DND-41 (cell line): Measurements from ENCODE around the gene GDAP2.

Source experiments
- ATAC-seq: fragments of 200-7000 bp; cut with Tn5 transposase; 3 replicates; pipeline ENCODE4 v1.9.1; 2021; ENCODE audit warnings: low read depth; ENCODE audit not compliant: insufficient read depth
- DNase-seq: peaks from one replicate; pipeline ENCODE4 v3.0.0-alpha.2; 2020
- H2AFZ ChIP-seq: 2 replicates; pipeline ENCODE4 v1.6.0; 2012; ENCODE audit warnings: low read depth, low read length
- H3K27ac ChIP-seq: 2 replicates; pipeline ENCODE4 v1.5.1; 2012; ENCODE audit warnings: low read length, inconsistent platforms
- H3K27me3 ChIP-seq: fragments of 200-600 bp; sonication (generic); 2 replicates; pipeline ENCODE4 v1.6.0; 2012; ENCODE audit warnings: low read length, mild to moderate bottlenecking, inconsistent platforms; ENCODE audit not compliant: insufficient read depth, poor library complexity
- H3K36me3 ChIP-seq: 2 replicates; pipeline ENCODE4 v1.5.1; 2012; ENCODE audit warnings: low read length, inconsistent platforms; ENCODE audit not compliant: insufficient read depth
- H3K4me1 ChIP-seq: 2 replicates; pipeline ENCODE4 v1.5.1; 2012; ENCODE audit warnings: mild to moderate bottlenecking, low read length; ENCODE audit not compliant: insufficient read depth
- H3K4me2 ChIP-seq: 2 replicates; pipeline ENCODE4 v1.6.0; 2012; ENCODE audit warnings: mild to moderate bottlenecking, moderate library complexity, low read length, inconsistent platforms; ENCODE audit not compliant: insufficient read depth
- H3K4me3 ChIP-seq, 2 experiments: fragments of 200-600 bp in 1 of 2; shearing (Covaris generic) in 1 of 2; 2 replicates each; pipeline ENCODE4 v1.5.1; 2012 to 2016; ENCODE audit warnings: inconsistent platforms in 2 of 2, low read length in 2 of 2, mild to moderate bottlenecking in 2 of 2, low read depth in 1 of 2, moderate library complexity in 1 of 2
- H3K79me2 ChIP-seq: 2 replicates; pipeline ENCODE4 v1.6.0; 2012; ENCODE audit warnings: low read length, inconsistent platforms; ENCODE audit not compliant: insufficient read depth
- H3K9ac ChIP-seq: 2 replicates; pipeline ENCODE4 v1.6.0; 2012; ENCODE audit warnings: low read depth, mild to moderate bottlenecking, inconsistent platforms, low read length, moderate library complexity
- H3K9me3 ChIP-seq: 2 replicates; pipeline ENCODE4 v1.5.1; 2012; ENCODE audit warnings: low read length, moderate library complexity, mild to moderate bottlenecking, inconsistent platforms; ENCODE audit not compliant: insufficient read depth, severe bottlenecking
- H4K20me1 ChIP-seq: 2 replicates; pipeline ENCODE4 v1.6.0; 2012; ENCODE audit warnings: low read length; ENCODE audit not compliant: insufficient read depth
- EZH2 ChIP-seq: IDR thresholded peaks from 3 replicates; pipeline ENCODE4 v1.6.1; 2012; ENCODE audit warnings: borderline replicate concordance, low read depth, mild to moderate bottlenecking, moderate library complexity, low read length, inconsistent platforms; ENCODE audit not compliant: severe bottlenecking
- TF ChIP-seq, protein P1 (sequence below): IDR thresholded peaks from 2 replicates; pipeline ENCODE4 v1.5.1; 2012; ENCODE audit warnings: borderline replicate concordance, low read length, moderate library complexity, mild to moderate bottlenecking; ENCODE audit not compliant: poor library complexity, severe bottlenecking; ENCODE audit errors: extremely low read depth

Gene GDAP2

DNA sequence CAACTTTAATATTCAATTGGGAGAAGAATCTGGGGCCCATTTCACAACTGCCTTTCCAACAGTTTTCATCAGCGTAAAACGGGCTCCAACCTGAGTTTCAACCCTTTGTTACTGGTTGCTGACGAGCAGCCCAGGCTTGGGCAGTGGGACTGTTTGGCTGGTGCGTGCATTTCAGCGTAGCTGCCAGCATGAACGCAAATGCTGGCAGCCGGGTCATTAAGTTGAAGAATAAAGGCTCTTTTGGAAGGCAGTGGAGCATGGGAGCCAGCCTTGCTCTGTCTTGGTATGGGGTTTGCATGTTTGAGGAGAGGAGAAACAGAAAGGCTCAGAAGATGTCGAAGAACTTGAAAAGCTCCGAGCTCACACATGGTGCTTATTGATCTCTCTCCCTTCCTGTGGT lies 40.8 kb upstream of the GDAP2 start:
- Histone ChIP-seq H3K9me3 (no peaks in the 10 kb centered on the region), H2AFZ (no peak overlapping the region), H3K27ac (no peak overlapping the region), H3K4me1 (no peaks in the 10 kb centered on the region), H3K4me3 (no peak overlapping the region), H4K20me1 (no peaks in the 10 kb centered on the region; the same call in 1 of the 2 replicates), H3K4me2 (no peak overlapping the region), H3K27me3 (peaks cover 13% of the 10 kb centered on the region), H3K9ac (no peak overlapping the region), H3K79me2 (no peaks in the 10 kb centered on the region), H3K36me3 (no peaks in the 10 kb centered on the region)
- DNase-seq = no peak
- ATAC-seq = no peak
- TF ChIP-seq, protein P1, sequence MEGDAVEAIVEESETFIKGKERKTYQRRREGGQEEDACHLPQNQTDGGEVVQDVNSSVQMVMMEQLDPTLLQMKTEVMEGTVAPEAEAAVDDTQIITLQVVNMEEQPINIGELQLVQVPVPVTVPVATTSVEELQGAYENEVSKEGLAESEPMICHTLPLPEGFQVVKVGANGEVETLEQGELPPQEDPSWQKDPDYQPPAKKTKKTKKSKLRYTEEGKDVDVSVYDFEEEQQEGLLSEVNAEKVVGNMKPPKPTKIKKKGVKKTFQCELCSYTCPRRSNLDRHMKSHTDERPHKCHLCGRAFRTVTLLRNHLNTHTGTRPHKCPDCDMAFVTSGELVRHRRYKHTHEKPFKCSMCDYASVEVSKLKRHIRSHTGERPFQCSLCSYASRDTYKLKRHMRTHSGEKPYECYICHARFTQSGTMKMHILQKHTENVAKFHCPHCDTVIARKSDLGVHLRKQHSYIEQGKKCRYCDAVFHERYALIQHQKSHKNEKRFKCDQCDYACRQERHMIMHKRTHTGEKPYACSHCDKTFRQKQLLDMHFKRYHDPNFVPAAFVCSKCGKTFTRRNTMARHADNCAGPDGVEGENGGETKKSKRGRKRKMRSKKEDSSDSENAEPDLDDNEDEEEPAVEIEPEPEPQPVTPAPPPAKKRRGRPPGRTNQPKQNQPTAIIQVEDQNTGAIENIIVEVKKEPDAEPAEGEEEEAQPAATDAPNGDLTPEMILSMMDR = no peak
- TF ChIP-seq EZH2 = no peak

DNA sequence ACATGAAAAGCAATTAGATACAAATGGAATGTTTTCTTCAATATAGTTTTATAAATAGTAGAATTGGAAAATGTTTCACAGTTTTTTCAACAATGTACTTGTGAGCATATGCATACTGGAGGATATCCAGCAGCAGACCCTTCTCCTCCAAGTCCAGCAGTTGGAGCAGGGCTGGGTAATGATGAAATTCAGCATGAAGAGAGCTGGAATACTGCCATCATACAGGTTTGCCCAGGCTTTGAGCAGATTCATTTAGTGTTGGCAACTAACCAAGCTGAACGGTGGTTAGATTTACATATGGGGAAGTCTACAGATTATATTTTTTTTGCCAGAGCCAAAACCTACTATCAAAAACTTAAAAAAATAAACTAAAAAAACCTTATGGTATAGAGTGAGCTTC lies 38.5 kb upstream of the GDAP2 start:
- no peak overlapping the region for H3K27ac ChIP-seq
- no peaks in the 10 kb centered on the region for H4K20me1 ChIP-seq
- H3K27me3 ChIP-seq = peaks cover 2% of the 10 kb centered on the region
- no peak overlapping the region for H3K9ac ChIP-seq
- H3K4me3 ChIP-seq = no peak overlapping the region
- TF ChIP-seq, protein P1 = no peak
- DNase-seq (no peak), ATAC-seq (no peak)
- H2AFZ ChIP-seq = no peak overlapping the region
- no peaks in the 10 kb centered on the region; the same call in 1 of the 2 replicates for H3K36me3 ChIP-seq
- no peaks in the 10 kb centered on the region for H3K4me1 ChIP-seq
- H3K4me2 ChIP-seq = no peak overlapping the region
- H3K79me2 ChIP-seq = no peaks in the 10 kb centered on the region
- no peaks in the 10 kb centered on the region for H3K9me3 ChIP-seq

DNA sequence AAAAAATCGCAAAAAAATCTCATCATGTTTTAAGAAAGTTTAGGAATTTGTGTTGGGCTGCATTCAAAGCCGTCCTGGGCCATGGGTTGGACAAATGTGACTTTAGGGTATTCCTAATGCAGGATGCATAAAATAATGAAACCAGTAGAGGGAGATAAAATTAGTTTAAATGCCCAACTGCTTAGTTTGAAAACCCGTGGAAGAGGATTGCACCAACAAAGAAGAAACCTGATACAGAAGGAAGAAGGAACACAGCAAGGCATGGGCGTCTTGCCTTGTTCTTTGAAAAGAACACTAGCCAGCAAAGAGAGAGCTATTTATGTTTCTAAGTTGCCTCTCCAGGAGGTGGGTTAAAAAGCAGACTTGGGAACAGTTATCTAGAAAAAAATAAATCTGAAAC lies 38.1 kb upstream of the GDAP2 start:
- no peaks in the 10 kb centered on the region for H3K79me2 ChIP-seq
- H3K9me3 ChIP-seq = no peaks in the 10 kb centered on the region
- no peak for DNase-seq
- H3K4me2 ChIP-seq = no peak overlapping the region
- no peaks in the 10 kb centered on the region for H3K4me1 ChIP-seq
- no peaks in the 10 kb centered on the region; the same call in 1 of the 2 replicates for H3K36me3 ChIP-seq
- no peak overlapping the region for H3K9ac ChIP-seq
- ATAC-seq = peak; percentile 55; the same call in 1 of the 3 replicates
- no peaks in the 10 kb centered on the region for H3K27me3 ChIP-seq
- no peaks in the 10 kb centered on the region for H4K20me1 ChIP-seq
- no peak overlapping the region for H3K27ac ChIP-seq
- H3K4me3 ChIP-seq = no peak overlapping the region
- TF ChIP-seq EZH2 = no peak
- TF ChIP-seq, protein P1 = peak; percentile 49
- H2AFZ ChIP-seq = no peak overlapping the region
